K562 (cell line): ENCODE measurements around the gene NRP1. TPM values are rescaled to one million over a fixed set of nuclear protein-coding genes. Genes with fewer than 3 reads are reported as not detected.

Experiments
- ASH1L ChIP-seq: fragments of 450-650 bp; IDR thresholded peaks from 2 replicates; pipeline ENCODE4 v1.6.1; 2018; ENCODE audit warnings: borderline replicate concordance, mild to moderate bottlenecking, low read depth; ENCODE audit not compliant: partially characterized antibody
- BRCA1 ChIP-seq, 2 experiments: fragments of 450-650 bp in 1 of 2; sonication (generic) in 1 of 2; formaldehyde crosslinking in 1 of 2; IDR thresholded peaks; 2 replicates each; pipeline versions ENCODE4 v1.5.0 to v1.6.1; 2017 to 2020; ENCODE audit warnings: mild to moderate bottlenecking in 1 of 2, missing genetic modification reagents in 1 of 2
- MLLT1 ChIP-seq, 2 experiments: fragments of 450-650 bp; IDR thresholded peaks; 2 replicates each; pipeline ENCODE4 v1.6.1; 2016
- RBM39 ChIP-seq: fragments of 200-400 bp; formaldehyde crosslinking; optimal IDR thresholded peaks from 2 replicates; pipeline ENCODE3; 2018; ENCODE audit warnings: low read depth, low read length
- TSHZ1 ChIP-seq: fragments of 250-450 bp; sonication (Bioruptor Pico); IDR thresholded peaks from 2 replicates; pipeline ENCODE4 v1.4.0; 2020; ENCODE audit warnings: mild to moderate bottlenecking, moderate library complexity
- ZNF197 ChIP-seq: fragments of 200-800 bp; sonication (Bioruptor generic); IDR thresholded peaks from 2 replicates; pipeline ENCODE4 v1.6.1; 2016; ENCODE audit warnings: low read depth, missing genetic modification characterization, missing compliant biosample characterization
- ZNF232 ChIP-seq: sonication (generic); formaldehyde crosslinking; IDR thresholded peaks from 2 replicates; pipeline ENCODE4 v1.8.0; 2022; ENCODE audit warnings: mild to moderate bottlenecking, missing genetic modification reagents
- ZNF512 ChIP-seq: IDR thresholded peaks from 2 replicates; pipeline ENCODE4 v1.6.1; 2016; ENCODE audit warnings: missing genetic modification characterization, missing compliant biosample characterization
- polyA plus RNA-seq, 8 experiments: library from polyadenylated mRNA; depleted of rRNA in 4 of 8; stranded (reverse) in 5 of 8; unstranded in 3 of 8; fragments of >200 nt; fragmentation: Nextera tagmentation in 2 of 8; fragmentation: Illumina TruSeq in 1 of 8; extraction: Ambion mirVana in 2 of 8; extraction: Trizol in 1 of 8; gene quantifications; 2 replicates each; pipeline versions ENCODE4 v1.2.1 to v1.2.3, GENCODE V29; 2011 to 2014; ENCODE audit warnings: inconsistent platforms in 1 of 8, missing spikeins in 1 of 8
- total RNA-seq, 7 experiments: library from RNA; depleted of rRNA in 6 of 7; stranded (reverse); fragments of >200 nt in 6 of 7; fragmentation: Illumina TruSeq in 2 of 7; extraction: Trizol in 2 of 7; gene quantifications; 2 replicates each; pipeline versions ENCODE4 v1.2.1 to v1.2.3, GENCODE V29; 2011 to 2021; ENCODE audit warnings: low replicate concordance in 1 of 7

NRP1 gene
- total and polyA plus RNA-seq, 9 of the 15 experiments (the other 6 are each of a cell fraction or from before 2014, with no cell fraction given) = 0.01 to 0.38 (median 0.04) TPM; not detected in 5

- no peak for TF ChIP-seq MLLT1 (IDR thresholded peaks at IDR 0.05)
- no peak for TF ChIP-seq ZNF512
- TF ChIP-seq BRCA1 (IDR thresholded peaks at IDR 0.05) = no peak
- TF ChIP-seq BRCA1 (CRISPR knock-in tag; IDR thresholded peaks at IDR 0.05) = no peak
- no peak for TF ChIP-seq TSHZ1 (CRISPR knock-in tag)
- no peak for TF ChIP-seq ASH1L
- TF ChIP-seq ZNF232 (CRISPR knock-in tag) = no peak
- TF ChIP-seq ZNF197 (CRISPR knock-in tag) = no peak
- no peak for TF ChIP-seq RBM39
Measured at GRCh38 chr10:33352615-33353014, 18.1 kb upstream of the NRP1 start (continued).
